NCI-H2196 (cell line): ENCODE measurements around the gene ARRDC1.

Source experiments
- DNase-seq: peaks from one replicate; lab custom pipeline; 2025; ENCODE audit not compliant: unreplicated experiment; lab: John Stamatoyannopoulos, UW

ARRDC1 gene

DNA sequence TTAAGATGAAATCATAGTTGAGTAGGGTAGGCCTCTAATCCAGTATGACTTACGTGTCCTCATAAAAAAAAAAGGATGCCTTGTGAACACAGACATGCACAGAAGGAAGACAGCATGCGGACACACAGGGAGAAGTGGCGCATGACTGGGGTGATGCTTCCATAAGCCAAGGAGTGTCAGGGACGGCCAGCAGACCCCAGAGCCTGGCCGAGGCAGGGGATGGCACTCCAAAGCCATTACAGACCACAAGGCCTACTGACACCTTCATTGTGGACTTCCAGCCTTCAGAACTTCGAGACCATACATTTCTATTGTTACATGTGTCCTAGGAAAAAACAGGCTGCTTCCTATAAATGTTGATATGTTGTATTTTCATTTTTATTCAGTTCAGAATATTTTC is 33.2 kb downstream of the ARRDC1 start:
- DNase-seq: no peak

DNA sequence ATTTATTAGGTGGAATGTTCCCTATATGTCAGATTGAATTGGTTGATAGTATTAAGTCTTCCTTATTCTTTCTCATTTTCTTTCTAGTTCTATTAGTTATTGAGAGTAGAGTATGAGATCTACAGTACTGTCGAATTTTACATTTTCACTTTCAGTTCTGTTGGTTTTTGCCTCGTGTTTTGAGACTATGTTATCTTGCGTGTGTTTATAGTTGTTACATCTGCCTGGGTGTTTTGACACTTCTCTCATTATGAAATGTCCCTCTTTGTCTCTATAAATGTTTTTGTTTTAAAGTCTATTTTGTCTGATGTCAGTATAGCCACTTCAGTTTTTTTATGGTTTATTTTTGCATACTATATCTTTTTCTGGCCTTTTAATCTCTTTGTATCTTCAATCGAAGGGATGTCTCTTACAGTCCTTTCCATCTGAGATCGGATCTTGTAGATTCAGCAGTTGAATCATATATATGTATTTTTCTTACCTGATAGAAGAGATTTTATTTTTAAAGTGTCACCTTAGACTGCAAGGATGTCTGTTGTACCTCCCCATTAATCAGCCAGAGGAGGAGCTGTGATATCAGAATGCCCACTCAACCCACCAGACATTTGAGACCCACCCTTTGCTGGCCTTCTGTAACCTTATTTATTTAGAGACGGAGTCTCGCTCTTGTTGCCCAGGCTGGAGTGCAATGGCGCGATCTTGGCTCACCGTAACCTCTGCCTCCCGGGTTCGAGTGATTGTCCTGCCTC is 34.0 kb downstream of the ARRDC1 start:
- DNase-seq: no peak

DNA sequence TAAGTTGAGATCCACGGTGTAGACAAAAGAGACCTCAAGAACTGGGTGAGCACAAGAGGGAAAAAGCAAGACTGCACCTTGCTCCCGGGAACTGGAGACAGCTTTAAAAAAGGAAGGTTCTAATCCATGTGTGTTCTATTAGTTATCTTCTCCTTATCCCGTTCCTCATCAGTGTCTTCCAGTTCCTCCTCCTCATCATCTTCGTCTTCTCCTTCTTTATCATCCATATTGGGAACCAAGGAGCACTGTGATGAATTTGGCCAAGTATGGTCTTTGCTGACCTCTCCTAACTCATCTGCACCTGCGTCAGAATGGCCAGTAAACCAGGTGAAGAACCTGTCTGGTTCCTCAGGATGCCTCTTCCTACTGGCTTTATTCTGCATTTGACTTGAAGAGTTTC is 35.4 kb downstream of the ARRDC1 start:
- DNase-seq: no peak

DNA sequence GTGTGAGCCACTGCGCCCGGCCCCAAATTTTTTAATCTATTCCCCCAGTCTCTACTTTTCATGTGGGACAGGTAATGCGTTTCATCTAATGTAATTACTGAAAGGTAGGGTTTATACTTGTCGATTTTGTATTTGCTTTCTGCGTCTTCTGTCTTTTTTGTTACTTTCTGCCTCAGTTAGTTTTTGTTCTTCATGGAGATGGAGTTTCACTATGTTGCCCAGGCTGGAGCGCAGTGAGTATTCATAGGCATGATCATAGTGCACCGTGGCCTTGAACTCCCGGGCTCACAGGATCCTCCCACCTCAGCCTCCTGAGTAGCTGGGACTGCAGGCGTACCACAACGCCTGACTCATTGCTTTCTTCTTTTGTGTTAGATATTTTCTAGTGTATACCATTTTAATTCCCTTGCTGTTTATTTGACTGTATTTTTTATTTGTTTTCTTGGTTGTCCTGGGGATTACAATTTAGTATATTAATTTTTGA is 36.7 kb downstream of the ARRDC1 start:
- DNase-seq: no peak

GRCh38 chr9:137642892-137643291 is 37.4 kb downstream of the ARRDC1 start:
- DNase-seq: no peak

DNA sequence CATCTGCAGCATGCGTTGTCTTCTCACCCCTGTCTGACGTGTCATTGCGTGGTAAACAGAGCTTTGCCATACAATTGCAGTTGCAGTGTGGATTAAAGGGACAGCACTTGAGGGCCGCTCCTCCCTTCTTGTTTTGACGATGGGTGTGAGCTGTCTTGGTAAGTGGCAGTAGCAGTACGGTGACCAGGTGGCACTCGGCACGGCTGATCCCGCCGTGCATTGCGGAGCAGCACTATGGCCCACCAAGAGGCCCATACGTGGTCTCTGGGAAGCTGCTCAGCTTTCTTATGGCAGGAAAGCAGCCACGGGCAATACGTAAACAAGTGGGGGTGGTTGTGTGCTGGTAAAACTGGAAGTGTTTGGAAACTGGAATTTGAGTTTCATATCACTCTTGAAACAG is 38.4 kb downstream of the ARRDC1 start:
- no peak for DNase-seq

- DNase-seq: peak; percentile 43
Observed at GRCh38 chr9:137645211-137645610, 39.7 kb downstream of the ARRDC1 start.

DNA sequence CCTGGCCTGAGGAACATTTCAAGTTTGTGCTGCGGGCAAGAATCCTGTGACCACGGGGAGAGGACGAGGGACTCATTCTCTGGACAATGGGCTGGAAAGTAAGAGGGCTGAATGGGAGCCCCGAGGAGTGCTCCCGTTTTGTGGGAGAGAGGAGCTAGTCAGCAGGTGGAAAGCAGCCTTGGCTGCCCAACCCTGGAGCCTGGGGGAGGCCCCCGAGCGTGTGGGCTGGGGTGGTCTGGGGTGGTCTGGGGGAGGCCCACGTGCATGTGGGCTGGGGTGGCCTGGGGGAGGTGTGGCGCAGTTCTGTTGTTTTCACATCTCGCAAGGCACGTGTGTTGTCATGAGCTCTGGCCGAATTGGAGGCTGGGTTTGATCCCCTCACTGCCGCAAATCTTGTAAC is 40.9 kb downstream of the ARRDC1 start:
- no peak for DNase-seq

DNA sequence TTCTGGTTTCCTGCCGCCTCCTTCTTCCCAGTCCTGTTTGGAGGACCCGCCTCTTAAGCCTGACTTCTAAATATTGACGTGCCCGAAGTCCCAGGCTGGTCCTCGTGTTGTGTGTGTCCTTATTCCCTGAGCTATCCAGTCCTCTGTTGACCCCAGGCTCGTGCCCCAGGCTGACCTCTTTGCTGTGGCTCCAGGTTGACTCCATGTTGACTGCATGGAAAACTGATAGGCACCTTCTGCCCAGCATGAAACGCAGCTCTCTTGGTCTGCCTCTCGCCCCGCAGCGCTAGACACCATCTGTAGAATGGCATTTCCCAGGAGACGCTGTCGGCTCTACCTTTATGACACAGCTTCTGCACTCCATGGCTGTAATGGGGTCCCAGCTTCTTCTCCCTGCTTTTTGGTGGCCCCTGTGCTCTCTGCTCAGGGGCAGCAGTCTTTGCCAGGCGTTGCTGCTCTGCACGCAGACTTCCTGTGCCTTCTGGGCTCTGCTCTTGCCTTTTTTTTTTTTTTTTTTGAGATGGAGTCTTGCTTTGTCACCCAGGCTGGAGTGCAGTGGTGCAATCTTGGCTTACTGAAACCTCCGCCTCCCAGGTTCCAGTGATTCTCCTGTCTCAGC is 41.7 kb downstream of the ARRDC1 start:
- DNase-seq: no peak

DNA sequence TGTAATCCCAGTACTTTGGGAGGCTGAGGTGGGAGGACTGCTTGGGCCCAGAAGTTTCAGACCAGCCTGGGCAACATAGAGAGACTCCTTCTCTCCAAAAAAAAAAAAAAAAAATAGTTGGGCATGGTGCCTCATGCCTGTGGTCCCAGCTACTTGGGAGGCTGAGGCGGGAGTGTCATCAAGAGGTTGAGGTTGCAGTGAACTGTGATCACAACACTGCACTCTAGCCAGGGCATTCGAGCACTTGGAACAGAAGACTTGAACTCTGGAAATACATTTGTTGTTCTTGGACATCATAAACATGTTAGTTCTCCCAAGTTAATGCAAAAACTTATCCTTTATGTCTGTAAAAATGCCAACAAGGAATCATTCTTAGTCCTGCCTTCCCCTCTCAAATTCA is 42.9 kb downstream of the ARRDC1 start:
- DNase-seq: no peak

DNA sequence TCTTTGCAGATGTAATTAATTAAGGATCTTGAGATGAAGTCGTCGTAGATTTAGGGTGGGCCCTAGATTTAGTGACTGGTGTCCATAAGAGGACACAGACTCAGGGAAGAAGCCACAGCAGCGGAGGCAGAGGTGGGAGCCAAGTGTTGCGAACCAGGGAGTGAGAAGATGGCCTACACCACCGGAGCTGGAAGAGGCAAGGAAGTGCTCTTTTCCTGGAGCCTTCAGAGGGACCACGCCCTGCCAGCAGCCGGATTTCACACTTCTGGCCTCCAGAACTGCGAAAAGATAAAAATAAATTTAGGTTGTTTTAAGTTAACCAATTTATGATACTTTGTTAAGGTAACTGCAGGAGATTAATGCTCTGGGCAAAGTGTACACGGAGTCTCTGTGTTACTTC is 44.1 kb downstream of the ARRDC1 start:
- no peak for DNase-seq

- DNase-seq: no peak
Observed at GRCh38 chr9:137650259-137650658, 44.8 kb downstream of the ARRDC1 start.

DNA sequence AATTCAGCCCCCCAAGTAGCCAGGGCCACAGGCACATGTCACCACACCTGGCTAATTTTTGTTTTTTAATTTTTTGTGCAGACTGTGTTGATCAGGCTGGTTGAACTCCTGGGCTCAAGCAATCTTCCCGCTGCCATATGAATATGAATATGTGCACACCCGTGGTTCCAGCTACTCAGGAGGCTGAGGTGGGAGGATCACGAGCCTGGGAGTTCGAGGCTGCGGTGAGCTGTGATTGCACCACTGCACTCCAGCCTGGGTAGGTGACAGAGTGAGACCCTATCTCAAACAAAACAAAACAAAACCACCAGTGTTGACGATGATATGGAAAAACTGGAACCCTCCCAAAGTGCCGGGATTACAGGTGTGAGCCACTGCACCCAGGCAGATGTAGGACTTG is 45.3 kb downstream of the ARRDC1 start:
- DNase-seq: no peak

GRCh38 chr9:137656416-137656815 is 50.9 kb downstream of the ARRDC1 start:
- DNase-seq: no peak

GRCh38 chr9:137657606-137658005 is 52.1 kb downstream of the ARRDC1 start:
- no peak for DNase-seq

DNA sequence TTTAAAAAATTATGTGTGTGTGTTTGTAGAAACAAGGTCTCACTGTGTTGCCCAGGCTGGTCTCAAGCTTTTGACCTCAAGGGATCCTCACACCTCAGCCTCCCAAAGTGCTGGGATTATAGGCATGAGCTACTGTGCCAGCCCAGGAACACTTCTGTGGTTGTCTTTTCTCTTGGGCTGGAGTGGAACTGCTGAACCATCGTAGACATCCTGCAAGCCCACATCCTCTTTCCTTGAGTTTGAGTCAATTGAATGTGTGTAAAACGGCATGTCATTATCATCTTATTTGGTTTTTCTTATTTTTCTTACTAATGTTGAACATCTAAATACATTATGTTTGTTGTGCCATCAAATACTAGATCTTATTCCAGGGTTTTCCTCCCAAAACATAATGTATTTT is 53.3 kb downstream of the ARRDC1 start:
- no peak for DNase-seq

GRCh38 chr9:137660144-137660543 is 54.7 kb downstream of the ARRDC1 start:
- DNase-seq: no peak

GRCh38 chr9:137663584-137663983 is 58.1 kb downstream of the ARRDC1 start:
- no peak for DNase-seq

GRCh38 chr9:137664676-137665075 is 59.2 kb downstream of the ARRDC1 start:
- no peak for DNase-seq
